Central memory CD4-positive, alpha-beta T cell (primary cell): ENCODE results near the gene NSF.
"Not testable (repeated sequence)": the region's sequence is repeated elsewhere in the genome, so short reads cannot be mapped to it uniquely, and the experiment has no call there.

Experiments
- DNase-seq: peaks from one replicate; pipeline ENCODE4 v3.0.0; 2022

NSF gene

GRCh38 chr17:46632146-46632545 is 41.7 kb downstream of the NSF start:
- DNase-seq: not testable (repeated sequence)

GRCh38 chr17:46634844-46635243 is 44.4 kb downstream of the NSF start:
- not testable (repeated sequence) for DNase-seq

GRCh38 chr17:46641861-46642656 is 51.6 kb downstream of the NSF start:
- not testable (repeated sequence) for DNase-seq

GRCh38 chr17:46647251-46647650 is 56.8 kb downstream of the NSF start:
- not testable (repeated sequence) for DNase-seq

GRCh38 chr17:46647688-46648278 is 57.3 kb downstream of the NSF start:
- not testable (repeated sequence) for DNase-seq

- DNase-seq: not testable (repeated sequence)
These were observed 58.8 kb downstream of the NSF start for GRCh38 chr17:46649246-46649645.

- not testable (repeated sequence) for DNase-seq
These were observed 61.7 kb downstream of the NSF start for GRCh38 chr17:46652024-46652643.

- not testable (repeated sequence) for DNase-seq
These were observed 67.8 kb downstream of the NSF start for GRCh38 chr17:46658235-46658634.

GRCh38 chr17:46659702-46660101 is 69.2 kb downstream of the NSF start:
- not testable (repeated sequence) for DNase-seq

GRCh38 chr17:46663123-46663522 is 72.7 kb downstream of the NSF start:
- not testable (repeated sequence) for DNase-seq

GRCh38 chr17:46663552-46663951 is 73.1 kb downstream of the NSF start:
- DNase-seq: not testable (repeated sequence)

GRCh38 chr17:46665969-46666368 is 75.5 kb downstream of the NSF start:
- not testable (repeated sequence) for DNase-seq

GRCh38 chr17:46670789-46671188 is 80.3 kb downstream of the NSF start:
- DNase-seq: not testable (repeated sequence)

GRCh38 chr17:46672777-46673176 is 82.3 kb downstream of the NSF start:
- DNase-seq: not testable (repeated sequence)

- not testable (repeated sequence) for DNase-seq
These were observed 87.3 kb downstream of the NSF start for GRCh38 chr17:46677819-46678218.

- DNase-seq: not testable (repeated sequence)
These were observed 93.2 kb downstream of the NSF start for GRCh38 chr17:46683653-46684052.

GRCh38 chr17:46685284-46685683 is 94.8 kb downstream of the NSF start:
- DNase-seq: not testable (repeated sequence)

GRCh38 chr17:46692196-46692595 is 101.7 kb downstream of the NSF start:
- not testable (repeated sequence) for DNase-seq

GRCh38 chr17:46693283-46693682 is 102.8 kb downstream of the NSF start:
- DNase-seq: not testable (repeated sequence)

GRCh38 chr17:46696522-46696921 is 106.1 kb downstream of the NSF start:
- DNase-seq: not testable (repeated sequence)

- DNase-seq: not testable (repeated sequence)
These were observed 108.5 kb downstream of the NSF start for GRCh38 chr17:46699014-46699413.

GRCh38 chr17:46717999-46718398 is 127.5 kb downstream of the NSF start:
- DNase-seq: no peak

GRCh38 chr17:46719891-46720290 is 129.4 kb downstream of the NSF start:
- no peak for DNase-seq

- DNase-seq: no peak
These were observed 129.9 kb downstream of the NSF start for GRCh38 chr17:46720408-46720807.
